ENCODE measurements around the gene MATR3. TPM values are rescaled to one million over a fixed set of nuclear protein-coding genes. Genes with fewer than 3 reads are reported as not detected.
"Not testable (repeated sequence)": the region's sequence is repeated elsewhere in the genome, so short reads cannot be mapped to it uniquely, and the experiment has no call there.

MATR3 gene
- 242 TPM for polyA plus RNA-seq (2013, experiment 1 of 2; ENCODE audit: insufficient read length)
- 280 TPM for polyA plus RNA-seq (2013, experiment 2 of 2; ENCODE audit: insufficient read length)

- DNase-seq, result peak; percentile 98
These were observed at the start of gene MATR3 for GRCh38 chr5:139293507-139294373. Gene MATR3 (plus strand): TSS chr5:139293740. CDS start chr5:139307416, 13,676 bp downstream.

GRCh38 chr5:139245637-139246339, 47.8 kb upstream of the MATR3 start:
- no peak for DNase-seq

GRCh38 chr5:139246394-139246793, 47.1 kb upstream of the MATR3 start:
- DNase-seq, result peak; percentile 70

DNA sequence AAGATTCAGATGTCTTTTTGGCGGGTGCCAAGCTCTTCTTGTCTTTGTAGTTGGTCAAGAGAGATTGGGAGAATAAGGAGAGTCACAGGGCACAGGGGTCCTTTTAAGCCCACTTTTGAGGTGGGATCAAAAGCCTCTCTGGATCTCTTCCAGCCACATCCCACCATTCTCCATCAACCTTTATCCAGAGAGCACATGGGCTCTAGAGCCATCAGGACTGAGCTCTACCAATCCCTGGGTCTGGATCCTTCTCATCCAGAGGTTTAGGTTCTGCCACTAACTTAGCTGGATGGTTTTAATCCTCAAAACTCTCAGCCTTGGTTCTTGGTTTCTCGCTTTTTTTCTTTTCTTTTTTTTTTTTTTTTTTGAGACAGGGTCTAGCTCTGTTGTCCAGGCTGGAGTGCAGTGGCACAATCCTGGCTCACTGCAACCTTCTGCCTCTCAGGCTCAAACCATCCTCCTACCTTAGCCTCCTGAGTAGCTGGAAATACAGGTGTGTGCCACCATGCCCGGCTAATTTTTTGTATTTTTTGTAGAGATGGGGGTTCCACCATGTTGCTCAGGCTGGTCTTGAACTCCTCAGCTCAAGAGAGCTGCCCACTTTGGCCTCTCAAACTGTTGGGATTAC, 44.6 kb upstream of the MATR3 start:
- DNase-seq, result no peak

- DNase-seq, result peak; percentile 41
These were observed 42.3 kb upstream of the MATR3 start for GRCh38 chr5:139251281-139251687.

DNA sequence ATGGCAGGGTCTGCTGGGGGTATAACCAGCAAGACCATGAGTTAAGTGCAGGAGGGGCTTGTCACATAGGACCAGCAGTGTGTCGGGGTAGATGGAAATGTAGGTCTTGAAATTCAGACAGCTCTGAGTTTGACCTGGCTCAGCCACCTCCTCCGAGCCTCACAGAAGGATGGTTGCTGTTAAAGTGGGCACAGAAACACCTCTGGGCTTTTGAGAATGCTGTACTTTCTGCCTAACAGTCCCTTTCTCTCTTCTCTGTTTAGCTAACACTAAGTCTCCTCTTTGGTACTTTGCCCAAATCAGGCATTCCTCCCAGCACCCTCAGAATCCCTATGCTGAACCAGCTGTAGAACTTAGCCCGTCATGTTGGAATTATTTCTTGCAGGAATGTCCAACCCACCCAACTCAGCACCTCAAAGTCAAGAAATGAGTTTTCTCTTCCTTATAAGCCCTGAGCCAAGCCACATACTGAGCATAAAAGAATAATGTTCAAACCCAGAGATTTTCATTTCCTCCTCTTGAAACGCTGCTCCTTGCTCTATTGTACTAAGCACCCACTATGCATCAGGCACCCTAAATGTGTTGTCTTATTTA, 41.7 kb upstream of the MATR3 start:
- peak; percentile 65 for DNase-seq

DNA sequence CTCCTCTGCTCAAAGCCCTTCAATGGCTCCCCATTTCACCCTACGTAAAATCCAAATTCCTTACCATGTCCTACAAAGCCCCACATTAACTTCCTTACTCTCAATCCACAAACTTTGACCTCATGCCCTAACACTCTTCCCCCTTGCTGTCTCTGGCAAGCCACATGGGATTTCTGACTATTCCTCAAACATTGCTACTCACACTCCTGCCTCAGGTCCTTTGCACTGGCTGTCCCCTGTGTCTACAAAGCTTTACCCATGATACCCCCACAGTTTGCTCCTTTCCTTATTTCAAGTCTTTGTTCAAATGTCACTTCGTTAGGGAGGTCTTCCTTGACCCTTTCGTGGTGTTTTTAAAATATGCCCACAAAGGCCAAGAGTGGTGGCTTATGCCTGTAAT, 40.4 kb upstream of the MATR3 start:
- DNase-seq, result no peak

DNA sequence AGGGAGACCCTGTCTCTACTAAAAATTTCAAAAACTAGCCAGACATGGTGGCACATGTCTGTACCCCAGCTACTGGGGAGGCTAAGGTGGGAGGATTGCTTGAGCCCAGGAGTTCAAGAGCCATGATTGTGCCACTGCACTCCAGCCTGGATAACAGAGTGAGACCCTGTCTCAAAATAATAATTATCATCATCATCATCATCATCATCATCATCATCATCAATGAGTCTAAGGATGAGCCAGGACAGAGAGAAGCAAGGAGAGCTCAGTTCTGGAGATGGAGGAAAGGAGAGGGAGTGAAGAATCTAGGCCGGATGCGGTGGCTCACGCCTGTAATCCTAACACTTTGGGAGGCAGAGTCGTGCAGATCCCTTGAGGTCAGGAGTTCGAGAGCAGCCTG, 36.7 kb upstream of the MATR3 start:
- DNase-seq, result no peak

DNA sequence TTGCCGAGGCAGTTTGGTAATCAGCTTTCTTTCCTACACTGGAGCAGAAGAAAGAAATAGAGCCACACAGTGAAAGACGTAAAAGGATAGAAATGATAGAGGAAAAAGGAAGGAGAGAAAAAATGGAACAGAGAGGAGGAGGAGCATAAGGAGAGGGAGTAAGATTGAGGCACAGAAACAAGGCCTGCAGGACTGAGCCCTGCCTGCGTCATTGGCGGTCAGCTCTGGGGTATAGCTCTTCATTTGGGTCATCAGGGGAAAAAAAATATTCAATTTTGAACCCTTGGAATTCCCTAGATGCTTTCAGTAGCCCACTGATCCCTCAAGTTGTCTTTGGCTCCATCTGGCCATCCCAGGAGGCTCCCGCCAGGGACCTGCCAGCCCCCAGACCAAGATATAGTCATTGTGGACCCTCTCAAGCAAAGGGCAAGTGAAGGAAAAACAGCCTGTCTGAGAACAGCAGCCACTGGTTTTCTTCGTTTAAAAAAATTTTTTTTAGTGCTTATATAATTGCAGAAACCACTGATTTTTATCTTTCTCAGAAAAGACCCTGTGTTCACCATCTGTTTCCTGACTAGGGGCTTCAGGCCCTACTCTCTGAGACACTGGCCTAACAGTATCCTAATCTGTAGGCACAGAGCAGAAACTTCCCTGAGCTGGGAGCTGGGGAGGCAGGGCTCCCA, 31.3 kb upstream of the MATR3 start:
- DNase-seq, result no peak

GRCh38 chr5:139262742-139263445, 30.6 kb upstream of the MATR3 start:
- DNase-seq, result peak; percentile 93

GRCh38 chr5:139263536-139263935, 30.0 kb upstream of the MATR3 start:
- DNase-seq, result no peak

DNA sequence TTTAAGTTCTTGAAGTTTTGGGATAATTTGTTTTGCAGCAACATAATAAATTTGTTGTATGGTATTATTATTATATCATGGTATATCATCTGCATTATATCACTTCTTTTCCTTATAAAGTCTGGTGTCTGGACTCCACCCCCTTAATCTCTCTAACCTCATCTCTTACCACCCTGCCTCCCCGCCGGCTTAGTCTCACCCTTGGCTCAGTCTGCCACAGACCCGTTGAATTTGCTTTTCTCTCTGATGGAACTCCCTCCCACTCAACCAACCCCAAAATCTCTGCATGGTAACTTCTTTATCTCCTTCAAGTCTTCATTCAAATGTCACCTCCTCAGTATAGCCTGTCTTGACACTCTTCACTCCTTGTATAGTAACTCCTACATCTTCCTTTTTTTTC, 29.6 kb upstream of the MATR3 start:
- DNase-seq, result no peak

DNA sequence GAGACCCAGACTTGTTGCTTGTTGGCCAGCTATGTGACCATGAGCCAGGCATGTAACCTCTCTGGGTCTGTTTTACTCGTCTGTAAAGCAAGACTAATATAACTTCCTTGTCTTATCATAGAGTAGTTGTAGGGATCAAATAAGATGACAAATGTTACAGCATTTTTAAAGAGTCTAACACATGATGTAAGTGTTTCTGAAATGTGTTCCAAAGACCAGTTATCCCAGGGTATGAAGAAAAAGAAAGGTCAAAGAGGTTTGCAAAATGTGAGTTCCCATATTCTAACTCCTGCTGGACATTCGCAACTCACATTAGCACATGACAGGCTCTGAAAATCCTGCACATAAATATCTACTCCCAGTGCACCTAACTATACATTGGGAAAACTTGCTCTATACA, 28.5 kb upstream of the MATR3 start:
- no peak for DNase-seq

- no peak for DNase-seq
These were observed 27.3 kb upstream of the MATR3 start for GRCh38 chr5:139266236-139266635.

DNA sequence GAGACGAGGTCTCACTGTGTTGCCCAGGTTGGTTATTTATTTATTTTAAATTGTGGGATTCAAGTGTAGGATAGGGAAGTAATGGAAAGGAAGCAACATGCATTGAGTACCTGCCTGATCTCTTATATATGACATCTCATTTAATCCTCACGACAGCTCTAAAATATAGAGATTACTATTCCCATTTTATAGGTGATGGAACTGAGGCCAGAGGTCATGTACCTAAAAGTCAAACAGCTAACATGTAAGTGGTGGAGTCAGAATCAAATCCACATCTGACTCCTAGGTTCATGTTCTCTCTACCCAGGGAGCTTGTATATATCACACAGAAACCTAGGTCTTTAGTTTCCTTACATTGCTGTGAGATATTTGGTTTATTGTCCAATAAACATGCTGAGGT, 26.1 kb upstream of the MATR3 start:
- no peak for DNase-seq

GRCh38 chr5:139268364-139269202, 25.0 kb upstream of the MATR3 start:
- no peak for DNase-seq

DNA sequence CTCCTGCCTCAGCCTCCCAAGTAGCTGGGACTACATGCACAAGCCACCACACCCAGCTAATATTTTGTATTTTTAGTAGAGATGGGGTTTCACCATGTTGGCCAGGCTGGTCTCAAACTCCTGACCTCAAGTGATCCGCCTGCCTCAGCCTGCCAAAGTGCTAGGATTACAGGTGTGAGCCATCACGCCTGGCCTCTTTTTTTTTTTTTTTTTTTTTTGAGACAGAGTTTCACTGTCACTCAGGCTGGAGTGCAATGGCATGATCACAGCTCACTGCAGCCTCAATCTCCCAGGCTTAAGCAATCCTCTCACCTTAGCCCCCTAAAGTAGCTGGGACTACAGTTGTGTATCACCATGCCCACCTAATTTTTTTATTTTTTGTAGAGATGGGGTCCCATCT, 22.8 kb upstream of the MATR3 start:
- DNase-seq, result not testable (repeated sequence)

DNA sequence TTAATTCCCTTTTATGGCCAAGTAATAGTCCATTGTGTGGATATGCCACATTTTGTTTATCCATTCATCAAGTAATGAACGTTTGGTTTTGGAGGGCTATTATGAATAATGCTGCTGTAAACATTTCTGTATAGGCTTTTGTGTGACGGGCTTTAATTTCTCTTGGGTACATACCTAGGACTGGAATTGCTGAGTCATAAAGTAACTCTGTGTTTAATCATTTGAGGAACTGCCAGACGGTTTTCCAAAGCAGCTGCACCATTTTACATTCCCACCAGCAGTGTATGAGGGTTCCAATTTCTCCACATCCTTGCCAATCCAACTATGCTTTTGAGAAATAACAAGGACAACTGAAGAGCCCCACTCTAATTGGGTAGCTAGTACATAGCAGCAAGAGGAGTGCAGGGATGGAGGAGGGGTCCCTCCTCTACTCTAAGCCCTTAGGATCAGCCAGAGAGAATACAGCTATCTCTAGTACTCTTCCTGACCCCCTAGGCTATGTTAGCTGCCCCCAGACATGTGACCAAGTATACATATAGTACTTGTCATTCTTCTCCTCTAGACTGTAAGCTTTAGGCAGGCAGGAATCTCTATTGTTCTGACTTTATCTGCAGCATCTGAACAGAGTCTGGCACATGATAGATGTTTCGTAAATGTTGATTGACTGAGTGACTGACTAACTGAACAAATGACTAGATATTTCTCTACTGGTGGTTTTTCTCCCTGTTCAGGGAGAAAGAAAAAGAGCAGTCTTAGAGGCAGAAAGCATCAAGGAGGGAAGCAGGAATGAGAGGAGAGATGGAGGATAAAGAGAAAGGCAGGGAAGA, 22.1 kb upstream of the MATR3 start:
- DNase-seq, result peak; percentile 72

GRCh38 chr5:139272471-139273321, 20.8 kb upstream of the MATR3 start:
- peak; percentile 51 for DNase-seq
